ENCODE measurements around the gene FRMD4A.
A peak's percentile ranks its signal among the peaks of the same experiment; 100 is the strongest.
"Not testable (repeated sequence)": the region's sequence is repeated elsewhere in the genome, so short reads cannot be mapped to it uniquely, and the experiment has no call there.

Gene FRMD4A

GRCh38 chr10:14219411-14219810 is 111.3 kb downstream of the FRMD4A start:
- H3K27ac ChIP-seq, result no peak overlapping the region
- TF ChIP-seq, protein P1, sequence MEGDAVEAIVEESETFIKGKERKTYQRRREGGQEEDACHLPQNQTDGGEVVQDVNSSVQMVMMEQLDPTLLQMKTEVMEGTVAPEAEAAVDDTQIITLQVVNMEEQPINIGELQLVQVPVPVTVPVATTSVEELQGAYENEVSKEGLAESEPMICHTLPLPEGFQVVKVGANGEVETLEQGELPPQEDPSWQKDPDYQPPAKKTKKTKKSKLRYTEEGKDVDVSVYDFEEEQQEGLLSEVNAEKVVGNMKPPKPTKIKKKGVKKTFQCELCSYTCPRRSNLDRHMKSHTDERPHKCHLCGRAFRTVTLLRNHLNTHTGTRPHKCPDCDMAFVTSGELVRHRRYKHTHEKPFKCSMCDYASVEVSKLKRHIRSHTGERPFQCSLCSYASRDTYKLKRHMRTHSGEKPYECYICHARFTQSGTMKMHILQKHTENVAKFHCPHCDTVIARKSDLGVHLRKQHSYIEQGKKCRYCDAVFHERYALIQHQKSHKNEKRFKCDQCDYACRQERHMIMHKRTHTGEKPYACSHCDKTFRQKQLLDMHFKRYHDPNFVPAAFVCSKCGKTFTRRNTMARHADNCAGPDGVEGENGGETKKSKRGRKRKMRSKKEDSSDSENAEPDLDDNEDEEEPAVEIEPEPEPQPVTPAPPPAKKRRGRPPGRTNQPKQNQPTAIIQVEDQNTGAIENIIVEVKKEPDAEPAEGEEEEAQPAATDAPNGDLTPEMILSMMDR (IDR thresholded peaks at IDR 0.05), result no peak
- TF ChIP-seq ZFX (IDR thresholded peaks at IDR 0.05; ENCODE audit: borderline replicate concordance), result no peak

DNA sequence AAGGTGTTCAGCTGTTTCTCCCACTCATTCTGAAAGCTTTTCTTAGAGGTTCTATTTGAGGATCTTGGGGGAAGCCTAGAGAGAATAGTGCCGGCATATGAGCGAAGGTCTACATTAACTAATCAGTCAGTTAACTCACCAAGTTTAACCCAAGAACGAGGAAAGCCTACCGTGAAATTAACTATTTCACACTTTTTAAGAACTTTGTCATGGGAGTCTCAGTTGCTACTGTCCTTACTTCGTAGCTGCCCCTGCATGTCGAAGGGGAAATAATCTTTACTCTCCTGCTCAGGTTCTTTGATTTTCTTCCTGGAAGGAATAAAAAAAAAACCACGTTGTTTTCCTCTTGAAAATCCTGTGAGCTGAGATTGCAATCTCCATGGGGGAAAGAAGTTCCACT is 115.1 kb downstream of the FRMD4A start:
- H3K27ac ChIP-seq, result no peak overlapping the region
- TF ChIP-seq ZFX (IDR thresholded peaks at IDR 0.05; ENCODE audit: borderline replicate concordance), result no peak
- TF ChIP-seq, protein P1 (IDR thresholded peaks at IDR 0.05), result no peak

GRCh38 chr10:14213703-14214102 is 117.0 kb downstream of the FRMD4A start:
- H3K27ac ChIP-seq, result not testable (repeated sequence)

DNA sequence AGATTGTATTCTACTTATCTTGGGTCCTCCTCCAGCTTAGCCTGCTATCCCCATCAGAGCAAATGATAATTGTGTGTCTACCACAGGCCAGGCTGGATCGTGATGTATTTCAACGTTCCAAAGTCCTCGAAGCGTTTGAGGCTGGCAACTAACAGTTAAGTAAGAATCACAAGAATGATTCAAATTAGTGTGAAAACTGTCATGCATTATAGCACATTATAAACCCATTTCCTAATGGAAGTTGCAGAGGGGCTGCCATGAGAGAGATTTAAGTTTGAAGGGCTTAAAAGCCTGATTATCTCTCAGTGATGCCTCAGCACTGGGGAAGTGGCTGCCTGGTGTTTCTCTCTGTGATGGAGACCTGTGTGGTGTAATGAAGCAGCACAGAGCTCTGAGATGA is 119.1 kb downstream of the FRMD4A start:
- TF ChIP-seq, protein P1 (IDR thresholded peaks at IDR 0.05), result no peak
- H3K27ac ChIP-seq, result no peak overlapping the region

GRCh38 chr10:14208231-14208630 is 122.5 kb downstream of the FRMD4A start:
- TF ChIP-seq, protein P1 (IDR thresholded peaks at IDR 0.05), result no peak
- no peak for TF ChIP-seq ZFX (IDR thresholded peaks at IDR 0.05; ENCODE audit: borderline replicate concordance)
- no peak overlapping the region for H3K27ac ChIP-seq

GRCh38 chr10:14205233-14205632 is 125.5 kb downstream of the FRMD4A start:
- TF ChIP-seq, protein P1 (IDR thresholded peaks at IDR 0.05), result no peak
- TF ChIP-seq ZFX (IDR thresholded peaks at IDR 0.05; ENCODE audit: borderline replicate concordance), result no peak
- H3K27ac ChIP-seq, result no peak overlapping the region

GRCh38 chr10:14200698-14201544 is 129.8 kb downstream of the FRMD4A start:
- H3K27ac ChIP-seq, result no peak overlapping the region
- TF ChIP-seq, protein P1 (IDR thresholded peaks at IDR 0.05), result peak; percentile 52
- no peak for TF ChIP-seq ZFX (IDR thresholded peaks at IDR 0.05; ENCODE audit: borderline replicate concordance)

GRCh38 chr10:14199098-14199497 is 131.6 kb downstream of the FRMD4A start:
- not testable (repeated sequence) for H3K27ac ChIP-seq
